ENCODE measurements around the gene TRDN. TPM values are rescaled to one million over a fixed set of nuclear protein-coding genes. Genes with fewer than 3 reads are reported as not detected.
A peak's percentile ranks its signal among the peaks of the same experiment; 100 is the strongest.

Gene TRDN
- total RNA-seq, 1 experiment from 2014 or later, result not detected

DNA sequence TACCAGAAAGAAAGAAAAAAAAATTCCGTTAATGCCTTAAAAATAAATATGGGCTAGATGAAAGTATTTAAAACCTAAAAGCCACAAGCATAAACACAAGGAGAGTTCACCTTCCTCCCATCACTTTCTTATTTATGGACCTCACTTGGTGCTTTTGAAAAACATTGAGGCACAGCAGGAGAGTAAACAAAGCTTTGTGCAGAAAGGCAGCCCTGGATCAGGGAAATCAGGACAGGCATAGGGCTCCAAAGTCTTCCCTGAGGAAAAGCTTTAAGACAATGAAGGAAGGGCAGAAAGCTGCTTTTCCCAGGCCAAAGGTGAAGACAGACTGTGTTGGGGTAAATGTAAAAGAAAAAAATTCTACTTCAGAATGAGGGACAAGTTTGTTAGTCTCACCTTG is 432.8 kb downstream of the TRDN start:
- no peak for DNase-seq (ENCODE audit: extremely low read depth, low read depth)

DNA sequence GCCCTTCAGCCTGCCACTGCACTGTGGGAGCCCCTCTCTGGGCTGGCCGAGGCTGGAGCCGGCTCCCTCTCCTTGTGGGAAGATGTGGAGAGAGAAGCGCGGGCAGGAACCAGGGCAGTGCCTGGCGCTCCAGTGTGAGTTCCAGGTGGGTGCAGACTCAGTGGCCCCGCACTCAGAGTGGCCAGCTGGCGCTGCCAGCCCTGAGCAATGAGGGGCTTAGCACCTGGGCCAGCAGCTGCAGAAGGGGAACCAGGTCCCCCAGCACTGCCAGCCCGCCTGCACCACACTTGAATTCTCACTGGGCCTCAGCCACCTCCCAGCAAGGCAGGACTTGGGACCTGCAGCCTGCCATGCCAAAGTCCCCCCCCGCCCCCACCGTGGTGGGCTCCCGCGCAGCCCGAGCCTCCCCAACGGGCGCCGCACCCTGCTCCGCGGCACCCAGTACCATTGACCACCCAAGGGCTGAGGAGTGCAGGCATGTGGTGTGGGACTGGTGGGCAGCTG is 434.8 kb downstream of the TRDN start:
- no peak for DNase-seq (ENCODE audit: extremely low read depth, low read depth)

DNA sequence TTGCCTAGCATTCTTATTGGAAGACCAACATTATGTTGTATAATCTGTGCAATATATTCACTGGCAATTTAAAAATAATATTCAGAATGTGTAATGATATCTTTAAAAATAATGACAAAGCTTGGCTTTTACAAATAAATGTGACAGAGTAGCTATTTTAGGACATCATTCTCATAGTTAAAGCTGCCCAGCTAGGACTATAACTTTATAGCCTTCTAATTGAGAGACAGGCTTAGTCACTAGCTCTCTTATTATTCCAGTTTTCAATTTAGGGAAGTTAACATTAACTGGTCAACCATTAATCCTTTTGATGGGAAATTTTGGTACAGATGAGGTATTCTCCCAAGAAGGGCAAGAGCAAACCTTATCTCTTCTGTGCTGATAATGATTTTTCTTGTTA is 443.5 kb downstream of the TRDN start:
- DNase-seq (ENCODE audit: extremely low read depth, low read depth), result no peak

DNA sequence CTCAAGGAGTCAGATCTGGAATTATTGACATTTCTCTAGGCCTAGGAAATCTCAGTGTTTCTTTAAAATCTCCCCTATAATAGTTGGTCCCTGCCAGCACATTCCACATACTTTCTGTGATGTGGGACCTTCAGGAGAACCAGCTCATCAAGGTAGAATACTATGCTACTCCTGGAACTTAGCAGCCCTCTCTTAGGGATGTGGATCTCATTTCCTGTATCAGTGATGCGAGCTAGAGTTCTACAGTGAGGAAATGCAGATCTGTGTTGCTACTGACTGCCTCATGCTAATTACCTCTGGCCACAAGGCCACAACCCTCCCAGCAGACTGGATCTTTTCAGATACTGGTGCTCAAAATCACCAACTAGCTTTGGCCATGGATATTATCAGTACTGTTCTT is 446.9 kb downstream of the TRDN start:
- no peak for DNase-seq (ENCODE audit: extremely low read depth, low read depth)

DNA sequence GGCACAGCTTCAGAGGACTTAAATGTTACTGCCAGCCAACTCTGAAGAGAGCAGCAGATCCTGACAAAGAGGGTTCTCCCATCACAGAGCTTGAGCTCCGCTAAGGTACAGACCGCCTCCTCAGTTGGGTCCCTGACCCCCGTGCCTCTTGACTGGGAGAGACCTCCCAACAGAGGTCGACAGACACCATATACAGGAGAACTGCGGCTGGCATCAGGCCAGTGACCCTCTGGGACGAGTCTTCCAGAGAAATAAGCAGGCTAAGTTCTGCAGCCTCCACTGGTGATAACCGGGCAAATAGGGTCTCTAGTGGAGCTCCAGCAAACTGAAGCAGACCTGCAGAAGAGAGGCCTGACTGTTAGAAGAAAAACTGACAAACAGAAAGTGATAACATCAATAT is 453.8 kb downstream of the TRDN start:
- no peak for DNase-seq (ENCODE audit: extremely low read depth, low read depth)

DNA sequence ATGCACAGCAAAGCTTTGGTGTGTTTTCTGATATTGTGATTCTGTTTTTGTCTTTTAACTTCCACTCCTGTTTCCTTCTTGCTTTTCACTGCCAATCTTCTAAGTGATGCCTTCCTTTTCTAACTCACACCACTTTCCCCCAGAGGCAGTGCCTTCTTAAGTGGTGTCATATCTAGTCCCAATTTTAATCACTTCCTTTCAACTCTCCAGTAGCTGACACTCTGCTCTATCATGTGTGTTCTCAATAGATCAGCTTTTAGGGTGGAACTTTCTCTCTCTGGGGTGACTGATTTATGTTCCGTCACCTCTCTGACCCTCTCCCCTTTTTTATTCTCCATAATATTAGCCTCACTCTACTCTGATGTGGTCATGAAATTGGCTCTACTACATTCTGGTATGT is 460.0 kb downstream of the TRDN start:
- no peak for DNase-seq (ENCODE audit: extremely low read depth, low read depth)

DNA sequence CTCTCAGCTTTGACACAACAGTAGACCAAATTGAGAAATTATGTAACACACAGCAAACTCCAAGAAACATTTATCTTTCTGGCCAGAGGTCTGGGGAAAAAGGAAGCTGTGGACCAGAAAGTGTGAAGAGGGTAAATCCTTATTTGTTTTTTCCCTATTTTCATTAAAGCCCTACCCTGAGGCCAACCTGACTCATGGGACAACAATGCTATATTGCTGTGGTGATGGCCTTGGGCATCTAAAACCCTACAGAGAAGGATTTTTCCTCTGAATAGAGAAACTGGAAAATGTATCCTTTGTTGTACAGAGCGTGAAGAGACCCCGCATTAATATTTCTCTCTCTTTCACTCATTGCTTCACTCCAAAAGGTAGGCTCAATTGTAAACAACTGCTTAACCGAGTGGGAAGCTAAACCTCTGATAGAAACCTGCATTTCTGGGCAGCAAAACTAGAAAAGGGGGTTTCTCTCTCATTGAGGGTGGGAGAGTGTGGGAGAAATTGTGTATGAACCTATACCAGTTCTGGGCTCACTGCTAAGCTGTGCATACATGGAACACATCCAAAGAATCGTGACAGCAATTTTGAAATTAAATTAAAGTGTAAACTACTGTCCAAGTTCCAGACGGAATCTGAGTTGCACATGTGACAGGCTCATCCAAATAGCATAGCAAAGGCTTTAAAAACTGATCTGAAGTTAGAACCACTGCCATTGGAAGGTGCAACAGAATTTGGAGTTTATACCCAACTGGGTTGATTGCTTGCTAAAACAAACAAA is 465.2 kb downstream of the TRDN start:
- DNase-seq (ENCODE audit: extremely low read depth, low read depth), result no peak

DNA sequence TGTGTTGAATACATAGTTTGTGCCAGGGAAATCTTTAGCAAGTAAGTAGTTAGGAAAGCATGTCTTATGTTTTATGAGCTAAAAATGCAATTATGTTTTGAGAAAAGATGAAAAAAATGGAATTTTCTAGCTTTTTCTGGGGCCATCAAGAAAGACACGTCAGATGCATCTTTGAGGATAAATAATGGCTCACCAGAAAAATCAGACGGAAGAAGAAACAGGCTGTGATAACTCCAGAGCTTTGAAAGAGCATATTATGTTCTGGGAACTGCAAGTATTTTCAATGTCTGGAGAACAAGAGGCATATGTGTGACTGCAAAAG is 467.0 kb downstream of the TRDN start:
- no peak for DNase-seq (ENCODE audit: extremely low read depth, low read depth)

DNA sequence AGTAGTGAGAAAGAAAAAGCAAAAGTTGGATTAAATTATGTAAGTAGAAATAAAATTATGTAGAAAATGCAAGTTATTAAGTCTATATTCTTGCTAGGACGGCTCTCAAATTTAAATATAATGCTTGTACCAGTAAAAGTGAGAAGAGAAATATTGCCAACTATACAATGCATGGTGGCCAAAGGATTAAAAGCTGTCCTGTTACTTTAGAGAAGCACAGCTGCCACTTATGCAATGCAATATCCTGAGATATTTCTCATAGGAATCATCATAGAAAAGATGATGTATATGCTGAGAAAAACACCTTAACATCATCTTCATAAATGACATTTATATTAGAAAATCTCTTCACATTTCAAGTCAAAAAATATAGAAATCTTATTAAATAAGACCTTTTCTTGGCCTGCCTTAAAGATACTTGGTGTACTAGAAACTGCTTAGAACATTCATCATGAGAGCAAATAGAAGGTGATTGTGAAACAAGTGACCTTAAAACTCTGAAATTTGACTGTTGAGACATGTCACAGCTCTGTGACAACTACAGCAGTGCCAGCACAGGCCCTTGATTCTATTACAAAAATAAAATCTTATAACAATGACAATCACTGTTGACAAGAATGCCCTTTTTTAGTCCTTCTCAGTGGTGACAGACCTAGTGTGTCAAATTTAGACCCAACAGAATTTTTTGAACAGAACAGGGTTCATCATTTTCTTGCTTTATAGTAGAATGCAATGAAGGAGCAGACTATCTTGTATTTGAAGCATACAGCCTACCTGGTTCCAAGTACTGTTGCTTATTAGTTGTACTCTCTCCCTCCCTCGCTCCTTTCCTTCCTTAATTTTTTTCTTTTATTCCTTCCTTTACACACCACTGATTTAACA is 467.6 kb downstream of the TRDN start:
- peak; percentile 4 for DNase-seq (ENCODE audit: extremely low read depth, low read depth)

DNA sequence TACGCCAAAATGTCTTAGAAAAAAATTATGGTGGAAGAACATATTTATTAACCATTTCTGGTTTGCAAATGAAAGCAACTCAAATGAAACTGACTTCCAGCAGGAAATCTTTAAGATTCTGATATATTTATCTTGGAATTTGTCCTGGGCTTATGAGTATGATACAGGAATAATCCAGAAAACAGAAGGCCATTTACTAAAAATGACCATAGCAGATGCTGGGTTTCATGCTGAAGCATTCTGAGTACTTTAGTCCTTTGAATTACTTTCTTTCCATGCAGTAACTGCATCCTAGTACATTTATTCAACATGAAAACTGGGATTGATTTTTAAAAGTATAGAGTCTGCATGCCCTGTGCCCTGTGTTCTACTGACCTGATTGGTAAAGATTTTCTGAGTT is 468.3 kb downstream of the TRDN start:
- DNase-seq (ENCODE audit: extremely low read depth, low read depth), result no peak

Other genes with a start within 250 kb of the TRDN start
- 3.7 and 4.0 TPM in 2 replicates for gene NKAIN2, start 166.9 kb upstream of the TRDN start, total RNA-seq (2014; rRNA removed; shearing (Covaris generic))

All from NCI-H460 (cell line).